ENCODE data around the gene OOSP2.

OOSP2 gene

DNA sequence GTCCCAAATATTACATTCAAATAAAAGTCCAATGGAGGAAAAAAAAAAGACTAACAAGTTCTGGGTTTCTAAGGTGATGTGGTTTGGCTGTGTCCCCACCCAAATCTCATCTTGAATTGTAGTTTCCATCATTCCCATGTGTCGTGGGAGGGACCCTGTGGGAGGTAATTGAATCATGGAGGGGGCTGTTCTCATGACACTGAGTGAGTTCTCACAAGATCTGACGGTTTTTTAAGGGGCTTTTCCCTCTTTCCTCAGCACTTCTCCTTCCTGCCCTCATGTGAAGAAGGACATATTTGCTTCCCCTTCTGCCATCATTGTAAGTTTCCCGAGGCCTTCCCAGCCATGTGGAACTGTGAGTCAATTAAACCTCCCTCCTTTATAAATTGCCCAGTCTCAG is 40.3 kb downstream of the OOSP2 start:
- DNase-seq (ENCODE audit: low read depth): no peak

DNA sequence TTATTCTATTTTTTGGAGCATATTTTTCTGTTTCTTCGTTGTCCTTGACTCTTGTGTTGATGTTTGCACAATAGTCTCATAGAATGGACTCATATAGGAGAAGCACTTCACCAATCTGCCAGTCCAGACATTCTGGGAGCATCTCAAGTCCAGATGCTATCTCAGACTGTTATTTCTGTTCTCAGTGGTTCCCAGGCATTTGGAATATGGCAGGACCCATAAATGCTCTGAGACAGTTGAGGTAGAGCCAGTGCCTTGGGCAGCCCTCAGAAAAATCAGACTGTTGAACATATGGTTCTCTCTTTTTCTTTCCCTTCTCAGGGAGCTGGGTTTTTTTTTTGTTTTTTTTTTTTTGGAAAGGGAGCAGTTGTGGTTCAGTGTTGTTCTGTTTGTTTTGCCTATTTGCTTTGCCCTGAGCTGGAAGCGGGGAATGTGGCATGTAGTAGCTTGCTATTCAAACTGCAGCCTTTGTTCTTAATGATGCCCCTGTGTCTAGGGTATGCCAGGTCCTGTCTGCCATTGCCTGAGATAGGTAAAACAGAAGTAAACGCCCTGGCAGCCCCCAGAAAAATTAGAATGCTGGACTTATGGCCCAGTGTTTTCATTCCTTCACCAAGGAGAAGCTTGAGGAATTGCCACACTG is 44.5 kb downstream of the OOSP2 start:
- no peak for DNase-seq (ENCODE audit: low read depth)

DNA sequence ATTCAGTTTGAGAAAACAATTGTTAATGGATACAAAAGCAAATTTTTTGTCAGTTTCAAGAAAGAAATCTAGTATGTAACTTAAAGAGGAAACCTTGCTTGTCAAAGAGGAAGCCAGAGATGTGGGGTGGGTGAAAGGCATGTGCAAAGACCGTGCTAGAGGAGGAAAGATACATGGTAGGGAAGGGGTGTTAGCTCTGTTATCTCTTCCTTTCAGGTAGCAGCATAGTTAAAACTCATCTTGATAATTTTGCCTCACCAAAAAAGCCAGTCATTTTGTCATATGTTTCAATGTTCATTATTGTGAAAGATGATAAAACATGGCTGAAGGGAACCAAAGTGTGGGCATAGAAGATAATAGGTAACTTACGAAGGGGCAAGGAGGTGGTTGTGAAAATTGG is 45.7 kb downstream of the OOSP2 start:
- no peak for DNase-seq (ENCODE audit: low read depth)

GRCh38 chr11:60087239-60087638 is 47.0 kb downstream of the OOSP2 start:
- DNase-seq (ENCODE audit: low read depth): no peak

- DNase-seq (ENCODE audit: low read depth): no peak
Observed at GRCh38 chr11:60088364-60088763, 48.2 kb downstream of the OOSP2 start, which contains the start of gene MS4A2. Gene MS4A2 (plus strand): TSS chr11:60088664. CDS start chr11:60088766, 102 bp downstream.

GRCh38 chr11:60095477-60096120 is 55.4 kb downstream of the OOSP2 start:
- DNase-seq (ENCODE audit: low read depth): no peak

GRCh38 chr11:60097189-60097588 is 57.0 kb downstream of the OOSP2 start:
- DNase-seq (ENCODE audit: low read depth): no peak

Data from stimulated activated CD4-positive, alpha-beta T cell treated with anti-CD3 and anti-CD28 coated beads, Interleukin-2, amount 100 ng/mL, for 4 hours (primary cell).